A549 (cell line): ENCODE measurements around the gene KCNQ1.

ENCODE experiments used
- BHLHE40 ChIP-seq: IDR thresholded peaks from 2 replicates; pipeline ENCODE4 v1.6.1; 2012; ENCODE audit warnings: low read depth, low read length, inconsistent platforms
- CBX2 ChIP-seq: fragments of 200-600 bp; sonication (generic); IDR thresholded peaks from 2 replicates; pipeline ENCODE4 v1.6.1; 2016; ENCODE audit warnings: low read depth, mild to moderate bottlenecking, borderline replicate concordance
- CHD4 ChIP-seq: fragments of 200-600 bp; sonication (generic); IDR thresholded peaks from 2 replicates; pipeline ENCODE4 v1.6.1; 2016; ENCODE audit warnings: antibody characterized with exemption, mild to moderate bottlenecking, borderline replicate concordance
- CTCF ChIP-seq: fragments of >200 bp; sonication (Bioruptor Twin); formaldehyde crosslinking; IDR thresholded peaks from 3 replicates; pipeline ENCODE4 v1.5.1; 2016
- EP300 ChIP-seq, 2 experiments: fragments of >200 bp; sonication (Bioruptor Twin); formaldehyde crosslinking; IDR thresholded peaks; 2 replicates in 1 of 2; 3 replicates in 1 of 2; pipeline ENCODE4 v1.6.1; 2016 to 2017
- FOXS1 ChIP-seq: fragments of 250-450 bp; sonication (Bioruptor Pico); IDR thresholded peaks from 2 replicates; pipeline ENCODE4 v1.5.0; 2020; ENCODE audit warnings: mild to moderate bottlenecking, moderate library complexity
- MAZ ChIP-seq: fragments of 150-350 bp; IDR thresholded peaks from 2 replicates; pipeline ENCODE4 v1.6.1; 2014; ENCODE audit warnings: antibody characterized with exemption, low read depth, low read length, borderline replicate concordance
- MYC ChIP-seq: IDR thresholded peaks from 2 replicates; pipeline ENCODE4 v1.6.1; 2012; ENCODE audit warnings: mild to moderate bottlenecking, inconsistent platforms, low read length, improper control_type of control experiment, borderline replicate concordance
- POLR2A ChIP-seq: IDR thresholded peaks from 2 replicates; pipeline ENCODE4 v1.6.1; 2012; ENCODE audit warnings: mild to moderate bottlenecking, low read length
- POLR2AphosphoS2 ChIP-seq: conservative IDR thresholded peaks from 2 replicates; pipeline ENCODE4 v1.6.1; 2012; ENCODE audit warnings: low read length, improper control_type of control experiment, inconsistent platforms
- REST ChIP-seq: fragments of 200-600 bp; sonication (generic); IDR thresholded peaks from 2 replicates; pipeline ENCODE4 v1.6.1; 2016; ENCODE audit warnings: antibody characterized with exemption, mild to moderate bottlenecking, moderate library complexity
- SMC3 ChIP-seq: fragments of >200 bp; sonication (Bioruptor Twin); formaldehyde crosslinking; IDR thresholded peaks from 3 replicates; pipeline ENCODE4 v1.6.1; 2018; ENCODE audit warnings: inconsistent platforms

- TF ChIP-seq POLR2A, result no peak
- TF ChIP-seq CTCF, result no peak
- no peak for TF ChIP-seq REST
- TF ChIP-seq BHLHE40, result no peak
- no peak for TF ChIP-seq EP300 (IDR thresholded peaks at IDR 0.05)
- TF ChIP-seq MAZ, result no peak
- no peak for TF ChIP-seq POLR2AphosphoS2
- TF ChIP-seq CBX2, result no peak
- no peak for TF ChIP-seq SMC3
- no peak for TF ChIP-seq FOXS1 (CRISPR knock-in tag)
- no peak for TF ChIP-seq CHD4
- no peak for TF ChIP-seq MYC
Measured at GRCh38 chr11:2651054-2651617, 206.3 kb downstream of the KCNQ1 start.
